ENCODE results near the gene KPNA4. TPM values are rescaled to one million over a fixed set of nuclear protein-coding genes. Genes with fewer than 3 reads are reported as not detected.
"Not testable (repeated sequence)": the region's sequence is repeated elsewhere in the genome, so short reads cannot be mapped to it uniquely, and the experiment has no call there.

Gene KPNA4
- total RNA-seq, 2 donors from 2014 or later, result 63.1 to 69.4 TPM

DNA sequence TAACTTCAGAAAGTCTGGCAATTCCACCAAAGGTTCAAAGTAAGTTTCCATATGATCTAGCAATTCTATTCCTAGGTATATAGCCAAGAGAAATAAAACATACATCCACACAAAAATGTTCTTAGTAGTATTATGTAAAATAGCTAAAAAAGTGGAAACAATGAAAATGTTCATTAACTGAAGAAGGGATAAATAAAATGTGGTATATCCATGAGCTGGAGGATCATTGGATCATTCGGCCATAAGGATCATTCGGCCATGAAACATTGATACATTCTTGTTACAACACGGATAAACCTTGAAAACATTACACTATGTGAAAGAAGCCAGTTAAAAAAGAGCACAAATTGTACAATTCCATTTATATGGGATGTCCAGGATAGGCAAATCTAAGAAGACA is 2.4 kb downstream of the KPNA4 start:
- Mint-ChIP-seq H3K36me3 (peaks cover 4% of the 10 kb centered on the region), H3K9me3 (no peaks in the 10 kb centered on the region), H3K27ac (peak overlapping the region; percentile 84 to 96), H3K4me3 (peak overlapping the region; percentile 96), H3K4me1 (ENCODE audit: low read depth in 2 of 2) (peaks cover 48 to 55% of the 10 kb centered on the region in 2 donors), H3K27me3 (no peaks in the 10 kb centered on the region)
- DNase-seq (ENCODE audit: low spot score) (no peak), ATAC-seq (no peak)

DNA sequence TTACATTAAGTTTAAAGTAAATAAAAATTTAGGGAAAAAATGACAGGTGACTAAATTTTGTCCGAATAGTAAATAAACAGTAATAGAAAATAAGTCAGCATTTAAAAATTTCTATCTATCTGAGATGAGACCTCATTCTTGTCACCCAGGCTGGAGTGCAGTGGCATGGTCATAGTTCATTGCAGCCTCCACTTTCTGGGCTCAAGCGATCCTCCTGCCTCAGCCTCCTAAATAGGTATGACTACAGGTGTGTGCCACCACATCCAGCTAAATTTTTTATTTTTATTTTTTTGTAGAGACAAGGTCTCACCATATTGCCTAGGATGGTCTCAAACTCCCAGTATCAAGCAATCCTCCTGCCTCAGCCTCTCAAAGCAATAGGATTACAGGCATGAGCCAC is 7.8 kb downstream of the KPNA4 start:
- peaks cover 34 to 53% of the 10 kb centered on the region in 2 donors for H3K4me1 Mint-ChIP-seq (ENCODE audit: low read depth in 2 of 2)
- H3K9me3 Mint-ChIP-seq, result no peaks in the 10 kb centered on the region
- DNase-seq (ENCODE audit: low spot score) (no peak), ATAC-seq (no peak)
- H3K36me3 Mint-ChIP-seq, result no peaks in the 10 kb centered on the region
- H3K27ac Mint-ChIP-seq, result no peak overlapping the region
- H3K27me3 Mint-ChIP-seq, result no peaks in the 10 kb centered on the region
- H3K4me3 Mint-ChIP-seq, result no peak overlapping the region

DNA sequence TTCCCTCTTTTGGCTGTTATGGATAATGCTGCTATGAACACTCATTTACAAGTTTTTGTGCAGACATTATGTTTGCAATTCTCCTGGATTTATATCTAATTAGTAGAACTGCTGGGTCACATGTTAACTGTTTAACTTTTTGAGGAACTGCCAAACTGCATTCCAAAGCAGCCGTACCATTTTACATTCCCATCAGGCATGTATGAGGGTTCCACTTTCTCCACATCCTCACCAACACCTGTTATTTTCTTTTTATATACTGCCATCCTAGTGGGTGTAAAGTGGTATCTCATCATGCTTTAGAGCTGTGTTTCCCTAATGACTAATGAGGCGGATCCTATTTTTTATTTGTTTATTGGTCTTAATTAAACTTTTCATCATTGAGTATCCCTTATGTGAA is 9.2 kb downstream of the KPNA4 start:
- H3K36me3 Mint-ChIP-seq, result peaks cover 4% of the 10 kb centered on the region
- H3K27me3 Mint-ChIP-seq, result no peaks in the 10 kb centered on the region
- no peak overlapping the region for H3K27ac Mint-ChIP-seq
- DNase-seq (ENCODE audit: low spot score) (no peak), ATAC-seq (no peak)
- H3K4me1 Mint-ChIP-seq (ENCODE audit: low read depth in 2 of 2), result peaks cover 35 to 51% of the 10 kb centered on the region in 2 donors
- H3K9me3 Mint-ChIP-seq, result no peaks in the 10 kb centered on the region
- H3K4me3 Mint-ChIP-seq, result no peak overlapping the region

DNA sequence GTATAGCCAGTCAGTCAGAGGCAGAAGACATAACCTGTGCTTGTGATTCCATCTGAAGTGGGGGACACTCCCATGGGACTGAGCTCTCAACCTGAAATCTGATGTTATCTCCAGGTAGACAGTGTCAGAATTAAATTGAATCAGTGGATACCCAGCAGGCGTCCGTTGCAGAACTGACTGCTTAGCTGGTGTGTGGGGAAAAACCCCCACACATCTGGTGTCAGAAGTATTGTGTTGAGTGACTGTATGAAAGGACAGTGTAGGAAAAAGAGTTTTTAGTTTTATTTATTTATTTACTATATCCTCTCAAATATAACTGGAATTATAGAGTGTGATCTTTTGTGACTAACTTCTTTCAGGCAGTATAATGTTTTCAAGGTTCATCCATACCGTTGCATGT is 10.4 kb downstream of the KPNA4 start:
- Mint-ChIP-seq H3K9me3 (no peaks in the 10 kb centered on the region), H3K4me1 (ENCODE audit: low read depth in 2 of 2) (peaks cover 42 to 57% of the 10 kb centered on the region in 2 donors), H3K27ac (no peak overlapping the region), H3K27me3 (no peaks in the 10 kb centered on the region), H3K4me3 (no peak overlapping the region), H3K36me3 (peaks cover 12% of the 10 kb centered on the region)
- DNase-seq (ENCODE audit: low spot score) (no peak), ATAC-seq (no peak)

DNA sequence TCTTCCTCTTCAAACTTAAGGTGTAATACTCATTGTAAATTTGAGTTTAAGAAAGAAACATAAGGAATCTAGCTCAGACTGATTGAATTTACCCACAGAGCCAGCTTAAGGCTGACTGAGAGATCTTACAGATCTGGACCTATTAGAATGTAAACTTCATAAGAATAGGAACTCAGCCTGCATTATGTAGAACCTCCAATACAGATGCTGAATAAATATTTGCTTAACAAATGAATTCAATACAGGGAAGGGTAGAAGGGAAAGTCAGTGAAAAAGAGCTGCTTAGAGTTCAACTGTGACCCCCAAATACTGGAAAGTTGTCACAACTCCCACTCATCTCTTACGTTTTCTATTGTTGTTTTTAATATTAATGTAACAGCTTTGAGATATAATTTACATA is 11.5 kb downstream of the KPNA4 start:
- peaks cover 40 to 58% of the 10 kb centered on the region in 2 donors for H3K4me1 Mint-ChIP-seq (ENCODE audit: low read depth in 2 of 2)
- no peak for ATAC-seq
- no peaks in the 10 kb centered on the region for H3K27me3 Mint-ChIP-seq
- DNase-seq (ENCODE audit: low spot score), result no peak
- H3K27ac Mint-ChIP-seq, result no peak overlapping the region
- H3K36me3 Mint-ChIP-seq, result peaks cover 12% of the 10 kb centered on the region
- H3K4me3 Mint-ChIP-seq, result no peak overlapping the region
- no peaks in the 10 kb centered on the region for H3K9me3 Mint-ChIP-seq

DNA sequence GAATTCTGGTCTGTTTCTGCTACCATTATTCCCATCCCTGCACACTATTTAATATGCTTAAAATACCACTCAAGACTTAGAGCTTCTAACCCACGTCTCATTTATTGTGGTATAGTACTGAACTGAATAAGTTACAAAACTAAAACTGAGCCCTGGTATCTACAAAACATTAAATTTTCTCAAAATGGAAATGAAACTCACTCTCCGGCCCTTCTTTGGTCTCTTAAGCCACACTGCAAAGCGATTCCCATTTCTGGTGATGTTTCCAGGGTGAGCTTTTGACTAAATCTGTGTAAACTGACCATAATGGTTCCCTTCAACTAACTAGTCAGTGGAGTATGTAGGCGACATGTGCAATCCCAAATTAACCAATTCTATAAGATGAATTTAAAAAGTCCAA is 18.6 kb downstream of the KPNA4 start:
- peak overlapping the region in 1 of 2 donors; percentile 10 for H3K27ac Mint-ChIP-seq
- H3K36me3 Mint-ChIP-seq, result peaks cover 12% of the 10 kb centered on the region
- peaks cover 60 to 81% of the 10 kb centered on the region in 2 donors for H3K4me1 Mint-ChIP-seq (ENCODE audit: low read depth in 2 of 2)
- H3K4me3 Mint-ChIP-seq, result no peak overlapping the region
- ATAC-seq (no peak), DNase-seq (ENCODE audit: low spot score) (no peak)
- no peaks in the 10 kb centered on the region for H3K9me3 Mint-ChIP-seq
- H3K27me3 Mint-ChIP-seq, result no peaks in the 10 kb centered on the region

DNA sequence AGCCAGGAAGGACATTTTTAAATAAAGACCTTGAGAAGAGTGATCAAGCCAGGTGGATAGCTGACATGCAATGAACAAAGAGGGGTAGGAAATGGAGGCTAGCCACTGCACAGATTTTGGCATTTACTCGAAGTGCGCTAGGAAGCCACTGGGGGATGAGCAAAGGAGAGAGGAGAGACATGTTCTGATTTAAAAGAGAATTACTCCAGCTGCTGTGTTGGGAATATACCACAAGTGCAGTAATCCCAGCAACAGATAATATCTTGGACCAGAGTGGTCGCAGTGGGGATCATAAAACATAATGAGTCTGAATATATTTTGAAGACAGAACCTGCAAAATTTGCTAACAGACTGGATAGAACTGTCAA is 19.9 kb downstream of the KPNA4 start:
- H3K36me3 Mint-ChIP-seq, result peaks cover 2% of the 10 kb centered on the region
- peaks cover 53 to 73% of the 10 kb centered on the region in 2 donors for H3K4me1 Mint-ChIP-seq (ENCODE audit: low read depth in 2 of 2)
- no peak overlapping the region for H3K27ac Mint-ChIP-seq
- ATAC-seq (no peak), DNase-seq (ENCODE audit: low spot score) (no peak)
- no peaks in the 10 kb centered on the region for H3K9me3 Mint-ChIP-seq
- H3K27me3 Mint-ChIP-seq, result no peaks in the 10 kb centered on the region
- H3K4me3 Mint-ChIP-seq, result no peak overlapping the region

DNA sequence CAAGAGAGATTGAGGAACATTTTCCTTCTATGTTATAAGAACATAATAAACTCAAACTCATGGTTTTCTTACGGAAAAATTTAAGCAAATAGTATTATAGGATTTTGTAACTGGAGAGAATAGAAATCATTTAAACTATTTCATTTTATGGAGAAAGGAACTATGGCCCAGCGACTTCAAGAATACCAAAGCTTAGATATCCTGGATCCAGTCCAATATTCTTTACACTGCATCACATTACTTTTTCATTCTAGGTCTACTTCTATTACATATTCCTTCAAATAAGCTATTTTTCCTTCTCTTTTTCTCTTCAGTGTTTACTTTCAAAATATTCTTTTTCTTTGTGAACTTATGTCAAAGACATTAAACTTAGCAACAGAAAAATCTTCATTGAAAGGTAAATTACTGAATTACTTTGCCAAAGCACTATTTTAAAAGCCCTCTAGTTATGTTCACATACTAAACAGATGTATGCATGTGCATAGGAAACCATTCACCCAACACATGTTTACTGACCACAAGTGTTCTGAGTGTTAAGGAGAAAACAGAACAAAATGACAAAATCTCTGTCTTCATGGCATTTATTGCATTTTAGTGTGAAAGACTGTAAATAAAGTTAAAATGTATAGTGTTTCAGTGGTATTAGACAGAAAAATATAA is 20.4 kb downstream of the KPNA4 start:
- no peak for ATAC-seq
- H3K27ac Mint-ChIP-seq, result no peak overlapping the region

DNA sequence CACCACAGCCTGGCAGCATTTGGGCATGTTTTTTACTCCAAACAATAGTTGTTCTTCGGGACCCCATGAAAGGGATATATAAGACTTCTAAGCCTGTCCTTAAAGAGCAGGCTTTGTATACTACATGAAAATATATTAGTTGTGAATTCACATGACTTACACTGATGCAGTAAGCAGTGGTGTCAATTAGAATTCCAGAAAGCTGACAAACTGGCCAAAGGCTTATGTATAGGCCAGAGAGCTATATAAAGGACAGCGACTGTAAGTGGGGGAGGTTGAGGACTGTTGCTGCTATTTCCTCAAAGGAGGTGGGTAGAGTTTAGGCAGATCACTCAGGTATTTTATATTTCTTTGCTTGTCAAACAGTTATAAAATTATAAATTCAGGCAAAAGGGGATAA is 24.8 kb downstream of the KPNA4 start:
- no peak overlapping the region for H3K27ac Mint-ChIP-seq
- ATAC-seq (no peak), DNase-seq (ENCODE audit: low spot score) (no peak)
- H3K4me3 Mint-ChIP-seq, result no peak overlapping the region
- H3K36me3 Mint-ChIP-seq, result no peaks in the 10 kb centered on the region
- peaks cover 45 to 56% of the 10 kb centered on the region in 2 donors for H3K4me1 Mint-ChIP-seq (ENCODE audit: low read depth in 2 of 2)
- H3K9me3 Mint-ChIP-seq, result no peaks in the 10 kb centered on the region
- no peaks in the 10 kb centered on the region for H3K27me3 Mint-ChIP-seq

More for the DNA sequence above, 20.4 kb downstream of the KPNA4 start:
- no peaks in the 10 kb centered on the region for H3K27me3 Mint-ChIP-seq
- no peak overlapping the region for H3K4me3 Mint-ChIP-seq
- no peaks in the 10 kb centered on the region for H3K36me3 Mint-ChIP-seq
- no peak for DNase-seq (ENCODE audit: low spot score)
- H3K4me1 Mint-ChIP-seq (ENCODE audit: low read depth in 2 of 2), result peaks cover 55 to 73% of the 10 kb centered on the region in 2 donors
- H3K9me3 Mint-ChIP-seq, result no peaks in the 10 kb centered on the region

DNA sequence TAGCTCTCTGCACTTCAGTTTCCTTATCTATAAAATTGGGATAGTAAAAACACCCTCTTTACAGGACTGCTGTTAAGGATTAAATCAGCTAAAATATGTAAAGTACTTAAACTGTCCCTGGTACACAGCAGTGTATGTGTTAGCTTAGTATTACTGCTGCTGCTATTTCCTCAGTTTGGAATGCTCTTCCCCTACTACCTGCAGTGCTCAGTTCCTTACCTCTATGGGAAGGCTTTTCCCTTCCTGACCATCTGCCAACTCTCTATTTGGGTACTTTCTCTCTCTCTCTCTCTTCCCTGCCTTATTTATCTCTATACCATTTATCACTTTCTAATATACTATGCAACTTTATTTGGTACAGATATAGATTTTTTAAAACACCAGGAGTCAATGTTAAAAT is 26.5 kb downstream of the KPNA4 start:
- Mint-ChIP-seq H3K4me3 (no peak overlapping the region), H3K27me3 (no peaks in the 10 kb centered on the region), H3K9me3 (no peaks in the 10 kb centered on the region), H3K4me1 (ENCODE audit: low read depth in 2 of 2) (peaks cover 32 to 41% of the 10 kb centered on the region in 2 donors), H3K27ac (no peak overlapping the region), H3K36me3 (no peaks in the 10 kb centered on the region)
- ATAC-seq (no peak), DNase-seq (ENCODE audit: low spot score) (no peak)

DNA sequence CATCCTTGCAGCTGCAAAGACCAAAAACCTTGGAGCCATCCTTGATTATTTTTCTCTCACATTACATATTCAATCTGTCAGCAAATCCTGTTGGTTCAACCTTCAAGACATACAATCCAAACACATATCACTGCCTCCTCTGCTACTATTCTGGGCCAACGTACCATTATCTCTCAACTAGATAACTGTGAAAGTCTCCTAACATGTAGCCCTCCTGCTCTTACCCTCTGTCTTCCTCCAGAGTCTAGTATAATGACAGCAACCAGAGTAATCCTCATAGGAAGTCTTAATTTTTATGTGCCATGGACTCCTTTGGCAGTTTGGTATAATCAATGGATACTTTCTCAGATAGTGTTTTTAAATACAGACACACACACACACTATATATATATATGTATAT is 27.6 kb downstream of the KPNA4 start:
- H3K9me3 Mint-ChIP-seq, result no peaks in the 10 kb centered on the region
- ATAC-seq (no peak), DNase-seq (ENCODE audit: low spot score) (no peak)
- H3K27ac Mint-ChIP-seq, result no peak overlapping the region
- H3K4me1 Mint-ChIP-seq (ENCODE audit: low read depth in 2 of 2), result peaks cover 31 to 38% of the 10 kb centered on the region in 2 donors
- no peak overlapping the region for H3K4me3 Mint-ChIP-seq
- no peaks in the 10 kb centered on the region for H3K27me3 Mint-ChIP-seq
- no peaks in the 10 kb centered on the region for H3K36me3 Mint-ChIP-seq

DNA sequence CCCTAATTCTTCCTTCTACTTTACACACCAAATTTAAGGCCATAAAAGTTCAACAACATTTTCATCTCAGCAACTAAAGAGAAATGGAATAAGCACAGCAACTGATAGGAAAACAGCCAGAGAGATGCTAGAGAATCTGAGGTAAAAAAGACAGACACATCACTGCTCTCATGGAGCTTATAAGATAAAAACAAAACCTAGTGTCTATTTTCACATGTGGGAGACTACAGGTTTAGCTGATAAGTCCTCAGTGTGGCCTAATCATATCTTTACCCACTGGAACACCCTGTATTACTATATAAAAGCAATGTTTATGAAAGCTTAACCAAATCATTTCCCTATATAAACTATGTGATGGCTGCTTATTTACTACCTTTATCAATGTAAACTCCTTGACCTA is 33.0 kb downstream of the KPNA4 start:
- Mint-ChIP-seq H3K9me3 (no peaks in the 10 kb centered on the region), H3K4me3 (no peak overlapping the region), H3K36me3 (peaks cover 15% of the 10 kb centered on the region), H3K4me1 (ENCODE audit: low read depth in 2 of 2) (peaks cover 3 to 12% of the 10 kb centered on the region in 2 donors), H3K27ac (peak overlapping the region in 1 of 2 donors; percentile 1), H3K27me3 (no peaks in the 10 kb centered on the region)
- DNase-seq (ENCODE audit: low spot score) (no peak), ATAC-seq (no peak)

DNA sequence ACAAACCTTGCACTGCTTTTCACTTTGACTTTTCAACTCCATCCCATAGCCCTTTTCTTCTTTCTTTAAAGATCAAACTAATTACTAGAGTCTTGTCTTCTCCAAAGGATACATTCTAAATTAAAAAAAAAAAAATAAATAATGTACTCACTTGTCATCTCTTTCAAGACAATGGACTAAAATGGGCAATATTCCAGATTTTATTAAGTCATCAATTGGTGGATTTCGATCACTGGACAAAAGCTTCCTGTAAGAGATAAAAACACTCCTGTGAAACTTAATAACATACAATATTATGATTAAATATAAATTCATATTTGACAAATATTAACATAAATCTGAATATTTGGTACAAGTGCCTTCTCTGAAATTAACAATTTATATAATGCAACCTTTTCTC is 34.1 kb downstream of the KPNA4 start:
- no peak for ATAC-seq
- Mint-ChIP-seq H3K4me3 (no peak overlapping the region), H3K36me3 (peaks cover 21% of the 10 kb centered on the region), H3K27me3 (no peaks in the 10 kb centered on the region), H3K4me1 (ENCODE audit: low read depth in 2 of 2) (peaks cover 3 to 7% of the 10 kb centered on the region in 2 donors), H3K27ac (peak overlapping the region in 1 of 2 donors; percentile 43), H3K9me3 (no peaks in the 10 kb centered on the region)
- DNase-seq (ENCODE audit: low spot score), result no peak

DNA sequence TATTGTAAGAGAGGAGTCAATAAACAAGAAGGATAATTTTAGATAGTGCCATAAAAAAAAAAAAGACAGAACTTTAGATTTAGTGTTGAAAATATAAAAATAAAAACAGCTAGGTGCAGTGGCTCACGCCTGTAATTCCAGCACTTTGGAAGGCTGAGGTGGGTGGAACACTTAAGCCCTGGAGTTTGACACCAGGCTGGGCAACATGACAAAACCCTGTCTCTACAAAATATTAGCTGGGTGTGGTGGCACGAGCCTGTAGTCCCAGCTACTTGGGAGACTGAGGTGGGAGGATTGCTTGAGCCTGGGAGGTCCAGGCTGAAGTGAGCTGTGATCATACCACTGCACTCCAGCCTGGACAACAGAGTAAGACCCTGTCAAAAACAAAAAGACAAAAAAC is 49.0 kb downstream of the KPNA4 start:
- H3K27ac Mint-ChIP-seq; H3K4me1 Mint-ChIP-seq (ENCODE audit: low read depth in 2 of 2); ATAC-seq; DNase-seq (ENCODE audit: low spot score); H3K9me3 Mint-ChIP-seq; H3K4me3 Mint-ChIP-seq; H3K27me3 Mint-ChIP-seq: not testable (repeated sequence)
- peaks cover 22% of the 10 kb centered on the region for H3K36me3 Mint-ChIP-seq

DNA sequence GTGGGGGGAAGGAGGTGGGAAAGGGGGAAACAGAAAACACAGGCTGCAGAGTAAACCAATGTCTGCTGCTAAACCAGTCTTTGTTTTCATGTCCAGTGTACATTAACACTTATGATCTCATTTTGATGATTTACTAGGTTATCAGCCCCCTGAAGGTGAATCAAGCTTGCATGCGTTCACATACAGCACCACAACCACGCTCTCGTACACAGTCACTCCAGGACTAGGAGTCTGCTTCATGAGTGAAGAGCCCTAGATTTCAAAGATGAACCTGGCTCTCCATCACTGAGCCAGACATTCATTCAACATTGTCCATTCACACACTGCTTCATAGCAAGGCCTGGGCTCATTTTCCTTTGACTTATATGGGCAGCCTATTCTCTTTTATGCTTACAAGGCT is 64.0 kb downstream of the KPNA4 start:
- Mint-ChIP-seq H3K27ac (no peak overlapping the region), H3K9me3 (no peaks in the 10 kb centered on the region), H3K36me3 (peaks cover 13% of the 10 kb centered on the region), H3K4me1 (ENCODE audit: low read depth in 2 of 2) (no peaks in the 10 kb centered on the region), H3K4me3 (no peak overlapping the region), H3K27me3 (no peaks in the 10 kb centered on the region)
- ATAC-seq (no peak), DNase-seq (ENCODE audit: low spot score) (no peak)
